ENCODE measurements around the gene SLC30A2.
"Not testable (repeated sequence)": the region's sequence is repeated elsewhere in the genome, so short reads cannot be mapped to it uniquely, and the experiment has no call there.

Gene SLC30A2

GRCh38 chr1:26045722-26046245 lies at the start of gene SLC30A2:
Gene SLC30A2 (minus strand): TSS chr1:26046118. CDS start chr1:26045896, 222 bp downstream.
- Histone ChIP-seq H3K36me3 (no peaks in the 10 kb centered on the region), H3K27ac (no peak within 1 kb of the TSS), H3K4me1 (ENCODE audit: control insufficient read depth in 1 of 2, insufficient read depth in 1 of 2, low read depth in 1 of 2, low read length in 1 of 2) (peaks cover 0 to 5% of the 10 kb centered on the region in 2 experiments), H3K9me3 (no peaks in the 10 kb centered on the region), H3K27me3 (peaks cover 97% of the 10 kb centered on the region), H3K4me3 (ENCODE audit: low read depth in 1 of 2, low read length in 1 of 2) (no peak within 1 kb of the TSS)
- no peak for TF ChIP-seq CTCF (IDR thresholded peaks at IDR 0.05)

GRCh38 chr1:26094677-26095383 lies 48.9 kb upstream of the SLC30A2 start:
- H3K4me3 ChIP-seq (ENCODE audit: low read depth in 1 of 2, low read length in 1 of 2), result no peak overlapping the region
- no peaks in the 10 kb centered on the region for H3K36me3 ChIP-seq
- no peak overlapping the region for H3K27ac ChIP-seq
- peaks cover 55% of the 10 kb centered on the region for H3K27me3 ChIP-seq
- no peak for TF ChIP-seq CTCF (IDR thresholded peaks at IDR 0.05)
- H3K9me3 ChIP-seq, result no peaks in the 10 kb centered on the region
- H3K4me1 ChIP-seq (ENCODE audit: control insufficient read depth in 1 of 2, insufficient read depth in 1 of 2, low read depth in 1 of 2, low read length in 1 of 2), result no peaks in the 10 kb centered on the region

- Histone ChIP-seq H3K4me3 (ENCODE audit: low read depth in 1 of 2, low read length in 1 of 2) (no peak overlapping the region), H3K9me3 (no peaks in the 10 kb centered on the region), H3K27ac (no peak overlapping the region), H3K27me3 (peaks cover 61% of the 10 kb centered on the region), H3K36me3 (no peaks in the 10 kb centered on the region), H3K4me1 (ENCODE audit: control insufficient read depth in 1 of 2, insufficient read depth in 1 of 2, low read depth in 1 of 2, low read length in 1 of 2) (no peaks in the 10 kb centered on the region)
- TF ChIP-seq CTCF (IDR thresholded peaks at IDR 0.05), result no peak
Observed at GRCh38 chr1:26094076-26094669, 48.3 kb upstream of the SLC30A2 start.

GRCh38 chr1:26093569-26093968 lies 47.7 kb upstream of the SLC30A2 start:
- not testable (repeated sequence) for H3K4me3 ChIP-seq (ENCODE audit: low read depth in 1 of 2, low read length in 1 of 2); H3K9me3 ChIP-seq; H3K36me3 ChIP-seq; H3K27ac ChIP-seq; H3K4me1 ChIP-seq (ENCODE audit: control insufficient read depth in 1 of 2, insufficient read depth in 1 of 2, low read depth in 1 of 2, low read length in 1 of 2)
- peaks cover 64% of the 10 kb centered on the region for H3K27me3 ChIP-seq

GRCh38 chr1:26092422-26092821 lies 46.5 kb upstream of the SLC30A2 start:
- Histone ChIP-seq H3K4me3 (ENCODE audit: low read depth in 1 of 2, low read length in 1 of 2) (no peak overlapping the region), H3K36me3 (no peaks in the 10 kb centered on the region), H3K27ac (no peak overlapping the region), H3K4me1 (ENCODE audit: control insufficient read depth in 1 of 2, insufficient read depth in 1 of 2, low read depth in 1 of 2, low read length in 1 of 2) (no peaks in the 10 kb centered on the region), H3K27me3 (peaks cover 63% of the 10 kb centered on the region), H3K9me3 (no peaks in the 10 kb centered on the region)
- TF ChIP-seq CTCF (IDR thresholded peaks at IDR 0.05), result no peak

- H3K27ac ChIP-seq, result no peak overlapping the region
- H3K36me3 ChIP-seq, result no peaks in the 10 kb centered on the region
- no peak overlapping the region for H3K4me3 ChIP-seq (ENCODE audit: low read depth in 1 of 2, low read length in 1 of 2)
- no peaks in the 10 kb centered on the region for H3K4me1 ChIP-seq (ENCODE audit: control insufficient read depth in 1 of 2, insufficient read depth in 1 of 2, low read depth in 1 of 2, low read length in 1 of 2)
- no peak for TF ChIP-seq CTCF (IDR thresholded peaks at IDR 0.05)
- H3K27me3 ChIP-seq, result peaks cover 65% of the 10 kb centered on the region
- H3K9me3 ChIP-seq, result no peaks in the 10 kb centered on the region
Observed at GRCh38 chr1:26090893-26091292, 45.0 kb upstream of the SLC30A2 start.

All from neutrophil (primary cell).